GM18499 (cell line): ENCODE results near the gene FRK.
"Not testable (repeated sequence)": the region's sequence is repeated elsewhere in the genome, so short reads cannot be mapped to it uniquely, and the experiment has no call there.

Source experiments
- ATAC-seq: cut with Tn5 transposase; IDR thresholded peaks from one replicate; pipeline ENCODE4 v1.9.1; 2021; ENCODE audit warnings: moderate number of reproducible peaks; ENCODE audit not compliant: insufficient read depth, unreplicated experiment

The FRK gene

DNA sequence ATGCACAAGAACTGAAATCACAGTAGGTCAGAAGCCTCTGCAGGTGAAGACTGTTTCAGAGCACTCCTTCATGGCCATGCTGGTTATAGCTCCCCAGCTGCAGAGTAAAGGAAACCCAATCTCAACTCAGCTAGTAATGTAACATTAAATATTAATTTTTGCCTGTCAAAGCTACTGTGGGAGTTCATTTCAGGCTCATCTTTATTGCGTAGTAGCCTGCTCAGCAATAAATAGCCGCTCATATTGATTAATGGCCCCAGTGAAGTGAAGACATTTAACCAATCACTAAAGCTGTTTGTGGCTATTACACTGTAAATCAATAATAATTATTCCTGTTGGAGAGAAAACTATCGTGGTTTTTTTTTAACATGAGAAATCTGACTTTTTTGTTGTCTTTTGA, 101.7 kb downstream of the FRK start:
- ATAC-seq = no peak

DNA sequence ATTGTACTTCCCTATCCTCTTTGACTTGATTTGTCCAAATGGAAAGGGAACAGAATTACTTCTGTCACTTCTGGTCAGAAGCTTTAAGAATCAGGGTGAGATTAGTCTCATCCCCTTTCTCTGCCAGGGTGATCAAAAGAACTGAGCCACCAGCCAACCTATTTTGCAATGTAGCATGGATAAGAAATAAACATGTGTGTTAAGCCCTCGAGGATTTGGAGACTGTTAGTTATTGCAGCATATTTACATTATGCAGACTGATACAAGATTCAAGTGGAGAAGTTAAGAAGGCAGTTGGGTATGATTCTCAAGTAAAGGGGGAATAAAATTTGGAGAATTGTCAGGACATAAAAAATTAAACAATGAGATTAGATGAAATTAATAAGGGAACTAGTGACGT, 106.0 kb downstream of the FRK start:
- no peak for ATAC-seq

DNA sequence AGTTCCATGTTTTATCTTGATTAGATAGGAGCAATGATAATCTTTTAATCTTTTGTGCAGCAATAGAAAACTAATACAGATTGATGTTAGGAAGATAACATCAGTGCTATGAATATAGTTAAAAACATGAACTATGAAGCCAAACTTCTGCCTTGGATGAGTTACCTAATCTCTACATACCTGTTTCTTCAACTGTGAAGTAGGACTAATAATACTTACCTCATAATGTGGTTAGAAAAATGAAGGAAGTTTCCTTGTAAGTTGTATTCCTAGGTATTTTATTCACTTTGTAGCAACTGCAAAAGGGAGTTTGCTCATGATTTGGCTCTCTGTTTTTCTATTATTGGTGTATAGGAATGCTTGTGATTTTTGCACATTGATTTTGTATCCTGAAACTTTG, 111.9 kb downstream of the FRK start:
- no peak for ATAC-seq

DNA sequence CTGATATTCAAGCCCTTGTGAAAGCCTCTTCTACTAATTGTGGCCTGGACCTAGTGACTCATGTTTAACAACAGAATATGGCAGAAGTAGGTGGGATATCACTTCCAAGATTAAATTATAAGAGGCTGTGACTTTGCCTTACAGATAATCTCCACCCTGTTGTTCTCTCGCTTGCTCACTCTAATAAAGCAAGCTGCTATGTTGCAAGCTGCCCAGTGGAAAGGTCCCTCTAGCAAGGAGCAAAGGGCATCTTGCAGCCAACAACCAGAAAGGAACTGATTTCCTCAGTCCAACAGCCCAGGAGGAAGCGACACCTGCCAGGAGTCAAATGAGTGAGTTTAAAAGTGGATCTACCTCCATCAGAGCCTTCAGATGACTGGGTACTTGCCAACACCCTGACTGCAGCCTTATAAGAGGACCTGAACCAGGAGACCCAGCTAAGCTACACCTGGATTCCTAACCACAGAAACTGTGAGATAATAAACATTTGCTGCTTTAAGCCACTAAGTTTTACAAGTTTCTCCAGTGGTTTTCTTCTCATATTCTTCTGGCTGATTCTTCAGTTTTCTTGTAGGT, 112.6 kb downstream of the FRK start:
- no peak for ATAC-seq

DNA sequence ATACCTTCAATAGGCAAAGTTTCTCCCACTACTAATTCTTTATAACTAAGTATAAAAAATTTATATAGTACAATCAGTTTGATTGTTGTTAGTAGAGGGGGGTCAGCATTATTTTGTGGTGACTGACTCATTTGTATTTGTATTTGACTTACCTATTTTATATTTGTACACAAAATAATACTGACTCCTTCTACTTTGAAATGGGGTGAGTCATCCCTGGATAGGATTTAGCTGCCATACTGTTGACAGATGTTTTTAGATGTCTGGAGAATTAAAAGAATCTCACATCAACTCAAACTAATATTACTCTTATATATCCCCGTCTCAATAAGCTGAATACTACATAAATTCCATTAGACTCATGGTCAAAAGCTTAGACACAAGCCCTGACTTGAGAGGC, 114.9 kb downstream of the FRK start:
- no peak for ATAC-seq

DNA sequence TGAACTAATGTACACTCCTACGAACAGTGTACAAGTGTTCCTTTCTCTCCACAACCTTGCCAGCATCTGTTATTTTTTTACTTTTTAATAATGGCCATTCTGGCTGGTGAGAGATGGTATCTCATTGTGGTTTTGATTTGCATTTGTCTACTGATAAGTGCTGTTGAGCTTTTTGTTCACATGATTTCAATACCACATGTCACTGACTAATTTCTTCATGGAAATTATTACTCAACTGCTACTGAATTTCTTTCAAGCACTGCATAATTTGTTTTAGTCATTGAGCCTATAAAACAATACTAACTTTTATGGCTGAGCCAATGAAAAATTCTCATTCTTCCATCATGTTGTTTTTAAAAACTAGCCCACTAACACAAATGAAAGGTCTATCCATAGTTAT, 115.4 kb downstream of the FRK start:
- ATAC-seq = no peak

DNA sequence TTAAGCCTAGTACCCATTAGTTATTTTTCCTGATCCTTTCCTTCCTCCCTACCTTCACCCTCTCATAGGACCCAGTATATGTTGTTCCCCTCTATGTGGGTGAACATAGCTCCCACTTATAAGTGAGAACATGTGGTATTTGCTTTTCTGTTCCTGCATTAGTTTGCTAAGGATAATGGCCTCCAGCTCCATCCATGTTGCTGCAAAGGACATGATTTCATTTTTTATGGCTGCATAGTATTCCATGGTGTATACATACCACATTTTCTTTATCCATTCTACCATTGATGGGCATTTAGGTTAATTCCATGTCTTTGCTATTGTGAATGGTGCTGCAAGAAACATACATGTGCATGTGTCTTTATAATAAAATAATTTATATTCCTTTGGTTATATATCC, 115.9 kb downstream of the FRK start:
- not testable (repeated sequence) for ATAC-seq

DNA sequence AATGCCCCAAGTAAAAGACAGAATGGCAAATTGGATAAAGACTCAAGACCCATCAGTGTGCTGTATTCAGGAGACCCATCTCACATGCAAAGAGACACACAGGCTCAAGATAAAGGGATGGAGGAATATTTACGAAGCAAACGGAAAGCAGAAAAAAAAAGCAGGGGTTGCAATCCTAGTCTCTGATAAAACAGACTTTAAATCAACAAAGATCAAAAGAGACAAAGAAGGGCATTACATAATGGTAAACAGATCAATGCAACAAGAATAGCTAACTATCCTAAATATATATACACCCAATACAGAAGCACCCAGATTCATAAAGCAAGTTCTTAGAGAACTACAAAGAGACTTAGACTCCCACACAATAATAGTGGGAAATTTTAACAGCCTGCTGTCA, 123.2 kb downstream of the FRK start:
- not testable (repeated sequence) for ATAC-seq

DNA sequence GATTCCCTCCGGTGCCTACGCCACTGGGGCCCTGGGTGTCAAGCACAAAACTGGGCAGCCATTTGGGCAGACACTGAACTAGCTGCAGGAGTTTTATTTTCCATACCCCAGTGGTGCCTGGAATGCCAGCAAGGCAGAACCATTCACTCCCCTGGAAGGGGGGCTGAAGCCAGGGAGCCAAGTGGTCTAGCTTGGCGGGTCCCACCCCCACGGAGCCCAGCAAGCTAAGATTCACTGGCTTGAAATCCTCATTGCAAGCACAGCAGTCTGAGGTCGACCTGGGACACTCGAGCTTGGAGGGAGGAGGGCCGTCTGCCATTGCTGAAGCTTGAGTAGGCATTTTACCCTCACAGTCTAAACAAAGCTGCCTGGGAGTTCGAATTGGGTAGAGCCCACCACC, 125.3 kb downstream of the FRK start:
- ATAC-seq = no peak

DNA sequence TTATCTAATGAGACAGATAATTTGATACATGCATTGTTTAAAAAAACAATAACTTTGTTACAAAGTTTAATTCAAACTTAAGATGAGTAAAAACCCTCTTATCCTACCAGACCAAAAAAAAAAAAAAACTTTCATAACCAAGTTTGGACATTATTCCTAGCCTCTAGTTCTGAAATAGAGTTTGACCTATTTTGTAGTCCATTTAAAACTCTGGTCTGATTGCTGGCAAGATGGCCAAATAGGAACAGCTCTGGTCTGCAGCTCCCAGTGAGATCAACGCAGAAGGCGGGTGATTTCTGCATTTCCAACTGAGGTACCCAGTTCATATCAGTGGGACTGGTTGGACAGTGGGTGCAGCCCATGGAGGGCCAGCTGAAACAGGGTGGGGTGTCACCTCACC, 125.9 kb downstream of the FRK start:
- no peak for ATAC-seq

DNA sequence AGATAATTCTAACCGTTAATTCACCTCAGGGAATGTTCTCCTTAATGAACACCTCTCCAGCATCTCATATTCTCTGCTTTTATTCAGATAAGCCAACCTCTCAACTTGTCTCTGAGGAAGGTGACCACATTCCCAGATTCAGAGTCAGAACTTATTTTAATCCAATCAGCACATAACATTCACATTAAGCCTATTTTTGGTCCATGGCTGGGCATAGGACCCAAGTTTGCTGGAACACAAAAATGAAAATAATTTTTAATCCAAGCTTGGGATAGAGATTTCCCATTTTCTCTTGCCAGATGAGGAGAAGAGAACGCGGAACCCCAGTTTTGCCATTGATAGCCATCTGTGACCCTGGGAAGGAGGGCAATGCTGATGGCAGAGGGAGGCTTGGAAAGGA, 126.5 kb downstream of the FRK start:
- no peak for ATAC-seq

DNA sequence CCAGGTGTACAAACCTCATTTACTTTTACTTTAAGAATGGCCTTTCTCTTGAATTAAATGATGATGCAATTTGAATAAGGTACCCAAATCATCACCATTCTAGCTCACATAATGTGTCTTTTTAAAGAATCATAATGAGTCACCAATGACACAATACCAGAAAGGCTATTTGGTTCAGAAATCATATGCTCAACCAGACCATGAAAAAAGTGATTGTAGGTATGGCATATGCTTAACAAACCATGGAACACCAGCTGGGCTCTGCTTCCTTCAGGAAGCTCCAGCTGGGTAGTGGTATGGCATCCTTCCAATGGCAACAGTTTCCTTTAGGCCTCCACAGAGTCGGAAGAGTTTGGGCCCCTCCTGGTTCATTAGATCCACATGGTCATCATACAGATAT, 128.2 kb downstream of the FRK start:
- ATAC-seq = no peak

DNA sequence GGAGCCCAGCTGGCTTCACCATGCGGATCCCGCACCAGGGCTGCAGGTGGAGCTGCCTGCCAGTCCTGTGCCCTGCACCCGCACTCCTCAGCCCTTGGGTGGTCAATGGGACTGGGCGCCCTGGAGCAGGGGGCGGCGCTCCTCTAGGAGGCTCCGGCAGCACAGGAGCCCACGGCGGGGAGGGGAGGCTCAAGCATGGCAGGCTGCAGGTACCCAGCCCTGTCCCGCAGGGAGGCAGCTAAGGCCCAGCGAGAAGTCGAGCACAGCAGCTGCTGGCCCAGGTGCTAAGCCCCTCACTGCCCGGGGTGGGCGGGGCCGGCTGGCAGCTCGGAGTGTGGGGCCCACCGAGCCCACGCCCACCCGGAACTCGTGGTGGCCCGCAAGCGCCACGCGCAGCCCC, 132.7 kb downstream of the FRK start:
- not testable (repeated sequence) for ATAC-seq

DNA sequence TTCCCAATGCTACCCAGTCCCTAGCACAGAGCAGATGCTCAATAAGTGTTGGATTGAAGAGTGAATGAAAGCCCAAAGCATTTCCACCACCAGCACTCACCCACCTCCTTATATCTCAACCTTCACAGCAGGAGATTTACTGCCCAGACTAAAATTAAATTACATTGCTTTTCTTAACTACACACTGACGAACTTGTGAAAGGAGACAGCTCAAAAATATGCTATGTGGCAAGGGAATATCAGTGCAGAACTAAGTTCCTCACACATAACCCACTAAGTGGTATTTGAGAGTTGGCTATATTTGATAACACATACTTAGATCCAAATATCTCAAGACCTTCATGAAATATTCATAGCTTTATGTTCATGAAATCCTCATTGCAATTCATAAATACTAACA, 137.7 kb downstream of the FRK start:
- no peak for ATAC-seq

DNA sequence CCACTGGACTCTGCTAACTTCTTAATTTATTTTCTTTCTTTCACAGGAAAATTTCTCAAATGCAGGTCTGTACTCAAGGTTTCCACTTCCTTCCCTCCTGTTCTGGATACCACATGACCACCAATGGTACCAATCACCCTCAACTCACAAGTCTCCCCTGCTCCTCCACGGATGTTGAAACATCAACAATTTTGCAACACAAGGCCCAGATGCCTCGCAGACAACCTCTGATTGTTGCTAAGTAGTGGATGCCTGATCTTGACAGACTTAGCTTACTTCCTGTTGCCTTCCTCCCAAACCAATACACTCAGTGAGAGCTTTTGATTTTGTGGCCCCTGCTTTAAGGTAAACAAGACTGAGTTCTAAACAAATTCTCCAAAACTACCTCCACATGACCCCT, 146.6 kb downstream of the FRK start:
- no peak for ATAC-seq

DNA sequence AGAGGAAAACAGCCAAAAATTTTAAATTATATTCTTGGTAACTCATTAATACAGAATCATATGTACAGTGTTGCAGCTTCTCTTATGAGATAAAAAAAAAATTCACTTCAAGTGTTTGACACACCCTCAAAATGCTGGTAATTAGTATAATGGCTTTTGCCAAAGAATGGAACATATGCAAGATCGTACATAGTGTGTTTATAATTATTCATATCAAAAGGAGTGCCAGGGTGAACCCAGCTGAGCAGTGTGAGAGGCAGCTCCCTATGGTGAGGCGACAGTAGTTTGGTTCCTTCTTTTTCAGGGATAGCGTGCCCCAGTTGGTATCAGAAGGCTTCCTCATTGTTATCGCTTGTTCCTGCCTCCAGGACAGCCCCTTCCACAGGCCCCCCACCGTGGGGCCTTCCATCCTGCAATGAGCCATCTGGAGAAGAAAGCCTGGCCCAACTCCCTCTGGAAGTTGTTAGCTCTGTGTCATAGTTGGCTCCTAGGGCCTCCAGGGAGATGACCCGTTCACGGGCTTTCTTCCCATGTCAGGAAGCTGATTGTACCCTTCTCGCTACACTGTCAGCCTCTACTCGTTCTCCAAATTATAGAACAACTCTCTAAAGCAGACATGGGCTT, 150.7 kb downstream of the FRK start:
- no peak for ATAC-seq

DNA sequence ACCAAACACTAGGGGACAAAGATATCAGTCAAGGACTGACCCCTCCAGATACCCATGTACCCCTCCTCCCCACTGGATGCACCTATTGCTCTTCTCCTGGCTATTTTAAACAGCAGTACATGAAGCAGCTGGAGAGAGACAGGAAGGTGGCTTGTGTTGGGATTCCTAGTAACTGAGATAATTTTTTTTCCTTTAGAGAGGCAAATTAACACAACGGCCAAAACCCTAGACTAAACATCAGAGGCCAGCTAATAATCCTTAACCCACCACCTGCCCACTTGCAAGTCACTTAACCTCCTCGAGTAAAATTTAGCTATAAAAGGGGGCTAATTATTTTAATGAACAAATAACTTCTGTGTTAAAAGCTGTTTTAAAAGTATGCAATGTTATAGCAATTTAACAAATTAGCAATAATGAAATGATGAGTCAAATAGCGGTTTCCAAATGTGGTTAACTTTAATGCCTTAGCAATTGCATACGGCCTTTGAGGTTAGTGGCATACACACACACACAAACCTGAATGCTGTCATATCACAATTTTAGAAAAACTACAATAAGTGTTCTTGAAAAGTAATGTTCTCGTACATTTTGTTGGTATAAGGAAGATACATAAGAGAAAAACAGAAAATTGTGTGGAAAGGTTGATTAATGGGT, 151.7 kb downstream of the FRK start:
- ATAC-seq = no peak

DNA sequence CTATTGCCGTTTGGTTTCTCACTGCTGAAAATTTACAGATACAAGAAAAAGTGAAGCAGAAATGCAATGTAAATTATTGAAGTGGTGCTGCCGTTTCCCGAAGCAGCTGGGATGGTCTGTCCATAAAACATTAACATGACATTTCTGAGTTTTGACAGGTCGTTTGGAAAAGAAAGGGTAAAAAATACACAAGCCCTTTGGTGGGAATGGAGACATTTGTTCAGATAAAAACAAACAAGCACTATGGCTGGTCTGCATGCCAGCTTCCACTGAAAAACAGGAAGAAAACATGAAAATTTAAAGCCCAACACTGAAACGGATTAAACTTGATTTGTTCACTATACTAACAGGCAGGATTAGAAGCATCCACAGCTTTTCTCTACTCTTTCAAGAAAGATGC, 155.2 kb downstream of the FRK start:
- no peak for ATAC-seq

DNA sequence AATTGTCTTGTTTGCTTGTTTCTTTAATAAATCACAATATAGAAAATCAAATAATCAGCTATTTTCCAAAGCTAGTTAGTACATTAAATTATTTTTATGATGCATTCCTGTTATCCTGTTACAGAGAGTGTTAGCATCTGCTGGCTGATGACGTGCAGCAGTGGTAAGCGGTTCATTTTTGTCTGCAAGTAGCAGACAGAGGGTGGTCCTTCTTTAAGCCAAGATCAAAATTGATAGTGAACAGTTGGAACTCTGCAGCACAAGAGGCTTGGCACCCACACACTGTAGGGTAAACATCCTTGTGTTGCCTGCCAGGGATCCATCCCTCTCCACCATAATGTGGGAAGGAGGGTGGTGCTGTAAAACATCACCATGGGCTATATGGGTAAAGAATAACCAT, 158.3 kb downstream of the FRK start:
- ATAC-seq = no peak

DNA sequence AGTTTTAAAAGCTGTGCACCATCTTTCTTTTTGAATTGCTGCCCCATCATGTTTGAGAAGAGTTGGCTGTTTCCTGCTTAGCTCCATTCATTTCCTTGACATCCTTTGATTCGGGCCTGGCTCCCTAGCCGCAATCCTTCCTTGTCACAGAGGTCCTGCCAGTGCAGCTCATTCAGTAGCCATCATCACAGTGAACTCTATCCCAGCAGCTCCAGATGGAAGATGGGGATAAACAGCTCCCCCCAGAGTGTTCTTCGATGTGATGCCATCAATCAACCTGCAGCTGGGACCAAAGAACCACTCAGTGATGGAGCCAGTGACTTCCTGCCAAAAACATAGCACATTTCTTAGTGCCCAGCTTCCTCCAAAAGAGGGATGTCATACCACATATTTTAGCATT, 158.8 kb downstream of the FRK start:
- ATAC-seq = no peak

DNA sequence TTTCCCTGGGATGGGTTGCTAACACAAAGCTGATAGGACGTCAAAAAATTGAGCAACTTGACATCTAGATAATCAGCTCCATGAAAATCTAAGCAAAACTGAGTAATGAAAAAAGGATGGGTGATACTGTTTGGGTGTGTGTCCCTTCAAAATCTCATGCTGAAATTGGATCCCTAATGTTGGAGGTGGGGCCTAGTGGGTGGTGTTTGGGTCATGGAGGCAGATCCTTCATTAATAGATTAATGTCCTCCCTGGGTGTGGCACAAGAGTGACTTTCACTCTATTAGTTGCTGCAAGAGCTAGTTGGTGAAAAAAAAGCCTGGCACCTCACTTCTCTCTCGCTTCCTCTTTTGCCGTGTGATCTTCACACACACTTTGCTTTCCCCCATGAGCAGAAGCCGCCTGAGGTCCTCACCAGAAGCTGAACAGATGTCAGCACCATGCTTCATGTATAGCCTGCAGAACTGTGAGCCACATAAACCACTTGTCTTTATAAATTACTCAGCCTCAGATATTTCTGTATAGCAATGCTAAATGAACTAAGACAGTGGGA, 160.9 kb downstream of the FRK start:
- no peak for ATAC-seq

DNA sequence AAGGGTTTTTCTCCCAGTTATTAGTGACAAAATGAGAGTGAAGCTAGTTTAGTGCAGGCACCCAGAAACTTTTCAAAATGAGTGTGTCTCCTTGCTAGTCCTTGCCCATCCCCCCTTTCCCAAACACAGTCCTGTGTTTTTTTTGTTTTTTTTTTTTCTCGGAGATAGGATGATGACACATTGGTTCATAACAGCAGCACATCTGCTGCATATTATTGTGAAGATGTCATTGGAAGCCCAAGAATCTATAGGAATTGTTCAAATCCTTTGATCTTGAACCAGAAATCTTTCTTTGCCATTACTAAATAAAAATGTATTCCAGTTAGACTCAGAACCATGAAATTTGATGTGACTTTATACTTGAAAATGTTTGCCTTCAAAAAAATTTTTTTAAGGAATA, 162.4 kb downstream of the FRK start:
- ATAC-seq = no peak
